Mesendoderm (in vitro differentiated cells): ENCODE measurements around the gene JAML.

Source experiments
- DNase-seq: peaks from one replicate; pipeline ENCODE4 v3.0.0; 2013
- H2AK5ac ChIP-seq: 2 replicates; pipeline ENCODE4 v1.6.1; 2013; ENCODE audit warnings: low read length, inconsistent platforms
- H2BK120ac ChIP-seq: 2 replicates; pipeline ENCODE4 v1.6.1; 2013; ENCODE audit warnings: low read depth, mild to moderate bottlenecking, low read length, moderate library complexity, mixed read lengths
- H2BK15ac ChIP-seq: replicated peaks from 2 replicates; pipeline ENCODE4 v1.6.1; 2013; ENCODE audit warnings: low read depth, mild to moderate bottlenecking, moderate library complexity
- H2BK5ac ChIP-seq: 2 replicates; pipeline ENCODE4 v1.6.1; 2013; ENCODE audit warnings: low read length, inconsistent platforms
- H3K18ac ChIP-seq: 2 replicates; pipeline ENCODE4 v1.6.1; 2013; ENCODE audit warnings: mild to moderate bottlenecking, low read length, mixed read lengths
- H3K23ac ChIP-seq: one replicate; pipeline ENCODE4 v1.6.1; 2013; ENCODE audit warnings: low read length
- H3K27ac ChIP-seq: 2 replicates; pipeline ENCODE4 v1.5.1; 2013; ENCODE audit warnings: low read depth, mild to moderate bottlenecking, inconsistent platforms, low read length, moderate library complexity
- H3K27me3 ChIP-seq: 2 replicates; pipeline ENCODE4 v1.6.1; 2013; ENCODE audit warnings: low read length, control low read depth, mild to moderate bottlenecking, inconsistent platforms; ENCODE audit not compliant: insufficient read depth, poor library complexity
- H3K36me3 ChIP-seq: 2 replicates; pipeline ENCODE4 v1.6.1; 2013; ENCODE audit warnings: low read length, inconsistent platforms; ENCODE audit not compliant: control insufficient read depth, insufficient read depth
- H3K4ac ChIP-seq: one replicate; pipeline ENCODE4 v1.6.1; 2013; ENCODE audit warnings: low read depth, mild to moderate bottlenecking, low read length, moderate library complexity
- H3K4me1 ChIP-seq: 2 replicates; pipeline ENCODE4 v1.6.1; 2013; ENCODE audit warnings: low read depth, low read length, inconsistent platforms; ENCODE audit not compliant: control insufficient read depth
- H3K4me2 ChIP-seq: 2 replicates; pipeline ENCODE4 v1.6.1; 2013; ENCODE audit warnings: low read length
- H3K4me3 ChIP-seq: 2 replicates; pipeline ENCODE4 v1.5.1; 2013; ENCODE audit warnings: mild to moderate bottlenecking, low read length
- H3K56ac ChIP-seq: one replicate; pipeline ENCODE4 v1.6.1; 2013; ENCODE audit warnings: low read length
- H3K79me1 ChIP-seq: 2 replicates; pipeline ENCODE4 v1.6.1; 2013; ENCODE audit warnings: low read length, inconsistent platforms
- H3K79me2 ChIP-seq: 2 replicates; pipeline ENCODE4 v1.6.1; 2013; ENCODE audit warnings: mild to moderate bottlenecking, low read length; ENCODE audit not compliant: control insufficient read depth, insufficient read depth
- H3K9ac ChIP-seq: 2 replicates; pipeline ENCODE4 v1.6.1; 2013; ENCODE audit warnings: low read length, inconsistent platforms
- H4K5ac ChIP-seq: one replicate; pipeline ENCODE4 v1.6.1; 2013; ENCODE audit warnings: low read length
- H4K8ac ChIP-seq: one replicate; pipeline ENCODE4 v1.6.1; 2013; ENCODE audit warnings: low read depth, mild to moderate bottlenecking, control low read depth, low read length, moderate library complexity
- WGBS: extraction: QIAGEN DNeasy Blood & Tissue Kit; methylation state at CpG from one replicate; pipeline ENCODE4 v1.1.7; 2013; ENCODE audit warnings: low lambda C conversion rate, missing lambda C conversion rate; ENCODE audit not compliant: insufficient coverage; ENCODE audit errors: extremely low coverage; 5-methylcytosine and 5-hydroxymethylcytosine counted together

Gene JAML

DNA sequence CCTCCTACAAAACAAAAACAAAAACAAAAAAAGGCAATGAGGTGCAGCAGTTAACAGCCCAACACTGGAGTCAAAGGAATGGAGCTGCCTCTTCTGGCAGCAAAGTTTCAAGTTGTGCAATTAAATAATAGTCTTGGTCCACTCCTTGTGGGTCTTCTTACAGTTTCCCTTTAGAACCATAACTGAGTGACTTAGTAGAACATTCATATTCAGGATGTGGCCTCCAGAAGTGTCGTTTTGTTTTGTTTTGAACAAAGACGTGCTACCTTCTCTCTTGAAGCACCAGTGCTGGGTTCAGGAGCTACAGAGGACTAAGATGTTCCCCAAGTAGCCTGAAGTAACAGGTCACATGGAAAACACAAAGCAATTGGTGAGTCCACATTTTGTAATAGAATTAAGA is 2.0 kb upstream of the JAML start:
- Histone ChIP-seq H4K8ac (no peak overlapping the region), H2AK5ac (no peak overlapping the region), H4K5ac (no peak overlapping the region), H3K56ac (no peak overlapping the region), H3K79me1 (no peaks in the 10 kb centered on the region), H3K18ac (no peak overlapping the region), H2BK15ac (no peak overlapping the region), H3K4me3 (no peak overlapping the region), H3K23ac (no peak overlapping the region), H3K27me3 (no peaks in the 10 kb centered on the region), H3K27ac (no peak overlapping the region), H3K4ac (no peak overlapping the region), H3K36me3 (no peaks in the 10 kb centered on the region), H3K9ac (no peak overlapping the region), H3K79me2 (no peaks in the 10 kb centered on the region), H2BK5ac (no peak overlapping the region), H2BK120ac (no peak overlapping the region), H3K4me1 (no peaks in the 10 kb centered on the region), H3K4me2 (no peak overlapping the region)
- no peak for DNase-seq
- WGBS = no CpG with 5 or more reads among the region's 2 CpGs

- no peak for DNase-seq
- H3K79me1 ChIP-seq = no peaks in the 10 kb centered on the region
- no peak overlapping the region for H2BK15ac ChIP-seq
- H4K5ac ChIP-seq = no peak overlapping the region
- H3K23ac ChIP-seq = no peak overlapping the region
- H2BK120ac ChIP-seq = no peak overlapping the region
- H3K79me2 ChIP-seq = no peaks in the 10 kb centered on the region
- WGBS = no CpG with 5 or more reads among the region's 7 CpGs
- H3K56ac ChIP-seq = no peak overlapping the region
- H3K27me3 ChIP-seq = no peaks in the 10 kb centered on the region
- no peak overlapping the region for H3K4me2 ChIP-seq
- no peak overlapping the region for H2BK5ac ChIP-seq
- H3K4ac ChIP-seq = no peak overlapping the region
- no peak overlapping the region for H3K18ac ChIP-seq
- H3K36me3 ChIP-seq = no peaks in the 10 kb centered on the region
- no peak overlapping the region for H3K9ac ChIP-seq
- H3K4me3 ChIP-seq = no peak overlapping the region
- no peak overlapping the region for H4K8ac ChIP-seq
- no peak overlapping the region for H2AK5ac ChIP-seq
- no peaks in the 10 kb centered on the region for H3K4me1 ChIP-seq
- no peak overlapping the region for H3K27ac ChIP-seq
These were observed 1.5 kb upstream of the JAML start for GRCh38 chr11:118226296-118226695.

GRCh38 chr11:118223992-118224391 is 819 bp downstream of the JAML start:
- WGBS = no CpG with 5 or more reads among the region's 6 CpGs

GRCh38 chr11:118223570-118223969 is 1.2 kb downstream of the JAML start:
- Histone ChIP-seq H2BK5ac (no peak overlapping the region), H3K9ac (no peak overlapping the region), H4K5ac (no peak overlapping the region), H3K36me3 (no peaks in the 10 kb centered on the region), H2BK120ac (no peak overlapping the region), H3K4me3 (no peak overlapping the region), H4K8ac (no peak overlapping the region), H3K4ac (no peak overlapping the region), H3K79me2 (no peaks in the 10 kb centered on the region), H3K4me1 (no peaks in the 10 kb centered on the region), H3K23ac (no peak overlapping the region), H2BK15ac (no peak overlapping the region), H2AK5ac (no peak overlapping the region), H3K4me2 (no peak overlapping the region), H3K79me1 (no peaks in the 10 kb centered on the region), H3K27me3 (no peaks in the 10 kb centered on the region), H3K27ac (no peak overlapping the region), H3K56ac (no peak overlapping the region), H3K18ac (no peak overlapping the region)
- DNase-seq = no peak
- no CpG with 5 or more reads among the region's 2 CpGs for WGBS

More at GRCh38 chr11:118223992-118224391, 819 bp downstream of the JAML start:
- no peaks in the 10 kb centered on the region for H3K4me1 ChIP-seq
- no peak overlapping the region for H2AK5ac ChIP-seq
- no peak overlapping the region for H3K23ac ChIP-seq
- H4K8ac ChIP-seq = no peak overlapping the region
- no peak overlapping the region for H2BK120ac ChIP-seq
- no peak overlapping the region for H4K5ac ChIP-seq
- no peaks in the 10 kb centered on the region for H3K79me2 ChIP-seq
- no peak overlapping the region for H3K9ac ChIP-seq
- H3K4me3 ChIP-seq = no peak overlapping the region
- no peak overlapping the region for H3K27ac ChIP-seq
- no peaks in the 10 kb centered on the region for H3K27me3 ChIP-seq
- H3K36me3 ChIP-seq = no peaks in the 10 kb centered on the region
- no peak overlapping the region for H3K4ac ChIP-seq
- no peak overlapping the region for H2BK5ac ChIP-seq
- DNase-seq = no peak
- no peak overlapping the region for H3K56ac ChIP-seq
- no peak overlapping the region for H3K18ac ChIP-seq
- H3K79me1 ChIP-seq = no peaks in the 10 kb centered on the region
- no peak overlapping the region for H2BK15ac ChIP-seq
- H3K4me2 ChIP-seq = no peak overlapping the region

DNA sequence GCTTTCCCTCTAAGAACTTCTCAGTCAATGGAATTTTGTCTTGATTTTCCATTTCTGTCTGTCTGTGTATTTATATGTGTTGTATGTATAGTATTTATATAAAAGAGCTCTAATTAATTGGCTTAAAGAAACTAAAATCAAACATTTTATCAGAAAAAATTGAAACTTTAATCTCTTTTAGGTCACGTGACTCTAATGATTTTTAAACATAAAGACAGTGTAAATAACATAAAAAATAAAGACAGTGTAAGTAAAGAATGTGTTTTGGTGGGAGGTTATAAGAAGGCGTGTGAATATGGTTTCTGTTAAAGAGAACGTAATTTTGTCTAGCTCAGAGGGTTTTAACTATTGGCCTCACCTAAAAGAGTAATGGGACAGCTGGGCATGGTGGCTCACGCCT is 2.4 kb downstream of the JAML start:
- H2BK120ac ChIP-seq = no peak overlapping the region
- H3K23ac ChIP-seq = no peak overlapping the region
- H3K4ac ChIP-seq = no peak overlapping the region
- no peaks in the 10 kb centered on the region for H3K4me1 ChIP-seq
- H3K9ac ChIP-seq = no peak overlapping the region
- H3K79me1 ChIP-seq = no peaks in the 10 kb centered on the region
- 100% methylated on average over 2 of the region's 4 CpGs for WGBS
- H3K36me3 ChIP-seq = no peaks in the 10 kb centered on the region
- H3K4me2 ChIP-seq = no peak overlapping the region
- no peak overlapping the region for H3K56ac ChIP-seq
- H3K27me3 ChIP-seq = no peaks in the 10 kb centered on the region
- DNase-seq = no peak
- H3K18ac ChIP-seq = no peak overlapping the region
- H3K4me3 ChIP-seq = no peak overlapping the region
- H2BK5ac ChIP-seq = no peak overlapping the region
- no peak overlapping the region for H4K8ac ChIP-seq
- H2BK15ac ChIP-seq = no peak overlapping the region
- H4K5ac ChIP-seq = no peak overlapping the region
- no peaks in the 10 kb centered on the region for H3K79me2 ChIP-seq
- H2AK5ac ChIP-seq = no peak overlapping the region
- H3K27ac ChIP-seq = no peak overlapping the region

- H3K18ac ChIP-seq = no peak overlapping the region
- no peak overlapping the region for H2BK5ac ChIP-seq
- H3K4me3 ChIP-seq = no peak overlapping the region
- H3K4me2 ChIP-seq = no peak overlapping the region
- H3K79me2 ChIP-seq = no peaks in the 10 kb centered on the region
- H2BK120ac ChIP-seq = no peak overlapping the region
- H2AK5ac ChIP-seq = no peak overlapping the region
- no peak overlapping the region for H3K56ac ChIP-seq
- no peak overlapping the region for H3K23ac ChIP-seq
- no peaks in the 10 kb centered on the region for H3K36me3 ChIP-seq
- WGBS = no CpG with 5 or more reads among the region's 5 CpGs
- H3K4ac ChIP-seq = no peak overlapping the region
- no peaks in the 10 kb centered on the region for H3K79me1 ChIP-seq
- H3K27me3 ChIP-seq = no peaks in the 10 kb centered on the region
- no peak overlapping the region for H3K9ac ChIP-seq
- H3K27ac ChIP-seq = no peak overlapping the region
- no peak overlapping the region for H2BK15ac ChIP-seq
- no peak for DNase-seq
- H4K5ac ChIP-seq = no peak overlapping the region
- no peak overlapping the region for H4K8ac ChIP-seq
- H3K4me1 ChIP-seq = no peaks in the 10 kb centered on the region
These were observed 3.4 kb downstream of the JAML start for GRCh38 chr11:118221419-118221818.
